Measurements from ENCODE around the gene TMEM63C.

Gene TMEM63C

GRCh38 chr14:77273796-77274195, 92.2 kb downstream of the TMEM63C start:
- no peak for DNase-seq
- Histone ChIP-seq H3K36me3 (peaks cover under 1% of the 10 kb centered on the region; the same call in 1 of the 2 replicates), H3K9me3 (no peaks in the 10 kb centered on the region), H3K4me3 (ENCODE audit: low read depth, low read length) (no peak overlapping the region), H3K4me1 (no peaks in the 10 kb centered on the region; the same call in 1 of the 2 replicates), H3K27me3 (peaks cover 26% of the 10 kb centered on the region)
- no peak for TF ChIP-seq CTCF (IDR thresholded peaks at IDR 0.05; ENCODE audit: low read depth, low read length)

- H3K4me3 ChIP-seq (ENCODE audit: low read depth, low read length): no peak overlapping the region
- peaks cover 15% of the 10 kb centered on the region for H3K27me3 ChIP-seq
- no peak for DNase-seq
- H3K4me1 ChIP-seq: no peaks in the 10 kb centered on the region; the same call in 1 of the 2 replicates
- H3K9me3 ChIP-seq: no peaks in the 10 kb centered on the region
- H3K36me3 ChIP-seq: peaks cover 3% of the 10 kb centered on the region; the same call in 1 of the 2 replicates
- TF ChIP-seq CTCF (IDR thresholded peaks at IDR 0.05; ENCODE audit: low read depth, low read length): no peak
These were observed 93.5 kb downstream of the TMEM63C start for GRCh38 chr14:77275041-77275580.

- DNase-seq: peak; percentile 57
- Histone ChIP-seq H3K9me3 (no peaks in the 10 kb centered on the region), H3K36me3 (peaks cover 3% of the 10 kb centered on the region; the same call in 1 of the 2 replicates), H3K27me3 (peaks cover 10% of the 10 kb centered on the region), H3K4me1 (no peaks in the 10 kb centered on the region; the same call in 1 of the 2 replicates), H3K4me3 (ENCODE audit: low read depth, low read length) (no peak overlapping the region)
- TF ChIP-seq CTCF (IDR thresholded peaks at IDR 0.05; ENCODE audit: low read depth, low read length): peak; percentile 61
These were observed 94.0 kb downstream of the TMEM63C start for GRCh38 chr14:77275601-77276017.

GRCh38 chr14:77276295-77276935, 94.8 kb downstream of the TMEM63C start:
- no peak for TF ChIP-seq CTCF (IDR thresholded peaks at IDR 0.05; ENCODE audit: low read depth, low read length)
- no peak overlapping the region for H3K4me3 ChIP-seq (ENCODE audit: low read depth, low read length)
- no peak for DNase-seq

GRCh38 chr14:77276959-77277358, 95.4 kb downstream of the TMEM63C start:
- H3K36me3 ChIP-seq: peaks cover 3% of the 10 kb centered on the region; the same call in 1 of the 2 replicates
- H3K9me3 ChIP-seq: no peaks in the 10 kb centered on the region
- H3K27me3 ChIP-seq: no peaks in the 10 kb centered on the region
- H3K4me3 ChIP-seq (ENCODE audit: low read depth, low read length): no peak overlapping the region
- TF ChIP-seq CTCF (IDR thresholded peaks at IDR 0.05; ENCODE audit: low read depth, low read length): no peak
- H3K4me1 ChIP-seq: no peaks in the 10 kb centered on the region; the same call in 1 of the 2 replicates
- no peak for DNase-seq

More at GRCh38 chr14:77276295-77276935, 94.8 kb downstream of the TMEM63C start:
- Histone ChIP-seq H3K4me1 (no peaks in the 10 kb centered on the region; the same call in 1 of the 2 replicates), H3K27me3 (peaks cover 2% of the 10 kb centered on the region), H3K36me3 (peaks cover 3% of the 10 kb centered on the region; the same call in 1 of the 2 replicates), H3K9me3 (no peaks in the 10 kb centered on the region)

Measured in BE2C (cell line).